Heart left ventricle (tissue), 13 donors: ENCODE results near the gene IRX2.

Experiments
- POLR2A ChIP-seq, 2 donors: fragments of 450-650 bp; IDR thresholded peaks; one replicate each; pipeline ENCODE4 v1.6.1; 2017; ENCODE audit warnings: antibody characterized with exemption in 2 of 2, mild to moderate bottlenecking in 2 of 2, moderate library complexity in 2 of 2
- TF ChIP-seq, protein P1 (sequence below), 12 donors: fragments of 200-600 bp; sonication (generic) in 4 of 12; IDR thresholded peaks; one replicate each; pipeline versions ENCODE4 v1.5.0 to v1.8.0; 2018 to 2022; ENCODE audit warnings: antibody characterized with exemption in 12 of 12, mild to moderate bottlenecking in 5 of 12
- donor health status: ischemic (EF 13 %, LVEDD 7.1; RV severe dilation, severe dysfunction).
- donor health status: DM: no; HTN: yes; CAD: no.
- donor health status: DM: no; HTN: no; CAD: no.
- donor health status: ischemic (EF 25% LVEDD 6.9; RV normal size, moderate dysfunction).
- donor health status: ischemic (EF 25% LVEDD 5.7; RV mildly dilated, moderate dysfunction).
- donor health status: ischemic (EF 35%, LVEDD 5.7; RV mildly dilated, moderate dysfunction).
- donor health status: nonischemic (EF 11% LVEDD 7.7; RV severe dilation, severe dysfunction).
- donor health status: DM: yes; HTN: yes; CAD: no.
- donor health status: PGD.
- donor health status: ischemic (EF 29% LVEDD 5.4; RV normal size, mild dysfunction).
- donor health status: nonischemic (EF 23%, LVEDD 6.1; RV moderate dilation, normal function).

DNA sequence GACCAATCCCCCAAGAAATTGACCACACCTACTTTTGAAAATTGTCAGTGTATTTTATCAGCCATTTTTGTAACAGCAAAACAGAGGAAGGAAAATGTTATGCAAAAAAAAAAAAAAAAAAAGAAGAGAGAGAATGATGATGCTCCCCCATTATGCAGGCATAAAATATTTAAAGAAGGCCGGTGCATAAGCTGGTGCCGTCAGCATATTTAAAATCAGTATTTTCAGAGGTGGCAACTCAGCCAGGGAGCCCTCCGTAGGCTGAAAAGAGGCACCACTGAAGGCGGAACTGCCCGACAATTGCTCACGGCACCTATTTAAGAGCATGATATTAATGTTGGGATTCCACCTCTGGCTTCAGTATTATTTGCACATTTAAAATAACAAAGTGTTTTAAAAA is 33.4 kb downstream of the IRX2 start:
- TF ChIP-seq, protein P1, sequence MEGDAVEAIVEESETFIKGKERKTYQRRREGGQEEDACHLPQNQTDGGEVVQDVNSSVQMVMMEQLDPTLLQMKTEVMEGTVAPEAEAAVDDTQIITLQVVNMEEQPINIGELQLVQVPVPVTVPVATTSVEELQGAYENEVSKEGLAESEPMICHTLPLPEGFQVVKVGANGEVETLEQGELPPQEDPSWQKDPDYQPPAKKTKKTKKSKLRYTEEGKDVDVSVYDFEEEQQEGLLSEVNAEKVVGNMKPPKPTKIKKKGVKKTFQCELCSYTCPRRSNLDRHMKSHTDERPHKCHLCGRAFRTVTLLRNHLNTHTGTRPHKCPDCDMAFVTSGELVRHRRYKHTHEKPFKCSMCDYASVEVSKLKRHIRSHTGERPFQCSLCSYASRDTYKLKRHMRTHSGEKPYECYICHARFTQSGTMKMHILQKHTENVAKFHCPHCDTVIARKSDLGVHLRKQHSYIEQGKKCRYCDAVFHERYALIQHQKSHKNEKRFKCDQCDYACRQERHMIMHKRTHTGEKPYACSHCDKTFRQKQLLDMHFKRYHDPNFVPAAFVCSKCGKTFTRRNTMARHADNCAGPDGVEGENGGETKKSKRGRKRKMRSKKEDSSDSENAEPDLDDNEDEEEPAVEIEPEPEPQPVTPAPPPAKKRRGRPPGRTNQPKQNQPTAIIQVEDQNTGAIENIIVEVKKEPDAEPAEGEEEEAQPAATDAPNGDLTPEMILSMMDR (IDR thresholded peaks at IDR 0.05): no peak
- no peak for TF ChIP-seq POLR2A (IDR thresholded peaks at IDR 0.05)
